Mesendoderm (in vitro differentiated cells): ENCODE measurements around the gene HCK. TPM values are rescaled to one million over a fixed set of nuclear protein-coding genes. Genes with fewer than 3 reads are reported as not detected.

Experiments used
- DNase-seq: peaks from one replicate; pipeline ENCODE4 v3.0.0; 2013
- H2AK5ac ChIP-seq: 2 replicates; pipeline ENCODE4 v1.6.1; 2013; ENCODE audit warnings: low read length, inconsistent platforms
- H2BK120ac ChIP-seq: 2 replicates; pipeline ENCODE4 v1.6.1; 2013; ENCODE audit warnings: low read depth, mild to moderate bottlenecking, low read length, moderate library complexity, mixed read lengths
- H2BK15ac ChIP-seq: replicated peaks from 2 replicates; pipeline ENCODE4 v1.6.1; 2013; ENCODE audit warnings: low read depth, mild to moderate bottlenecking, moderate library complexity
- H2BK5ac ChIP-seq: 2 replicates; pipeline ENCODE4 v1.6.1; 2013; ENCODE audit warnings: low read length, inconsistent platforms
- H3K18ac ChIP-seq: 2 replicates; pipeline ENCODE4 v1.6.1; 2013; ENCODE audit warnings: mild to moderate bottlenecking, low read length, mixed read lengths
- H3K23ac ChIP-seq: one replicate; pipeline ENCODE4 v1.6.1; 2013; ENCODE audit warnings: low read length
- H3K27ac ChIP-seq: 2 replicates; pipeline ENCODE4 v1.5.1; 2013; ENCODE audit warnings: low read depth, mild to moderate bottlenecking, inconsistent platforms, low read length, moderate library complexity
- H3K27me3 ChIP-seq: 2 replicates; pipeline ENCODE4 v1.6.1; 2013; ENCODE audit warnings: low read length, control low read depth, mild to moderate bottlenecking, inconsistent platforms; ENCODE audit not compliant: insufficient read depth, poor library complexity
- H3K36me3 ChIP-seq: 2 replicates; pipeline ENCODE4 v1.6.1; 2013; ENCODE audit warnings: low read length, inconsistent platforms; ENCODE audit not compliant: control insufficient read depth, insufficient read depth
- H3K4ac ChIP-seq: one replicate; pipeline ENCODE4 v1.6.1; 2013; ENCODE audit warnings: low read depth, mild to moderate bottlenecking, low read length, moderate library complexity
- H3K4me1 ChIP-seq: 2 replicates; pipeline ENCODE4 v1.6.1; 2013; ENCODE audit warnings: low read depth, low read length, inconsistent platforms; ENCODE audit not compliant: control insufficient read depth
- H3K4me2 ChIP-seq: 2 replicates; pipeline ENCODE4 v1.6.1; 2013; ENCODE audit warnings: low read length
- H3K4me3 ChIP-seq: 2 replicates; pipeline ENCODE4 v1.5.1; 2013; ENCODE audit warnings: mild to moderate bottlenecking, low read length
- H3K56ac ChIP-seq: one replicate; pipeline ENCODE4 v1.6.1; 2013; ENCODE audit warnings: low read length
- H3K79me1 ChIP-seq: 2 replicates; pipeline ENCODE4 v1.6.1; 2013; ENCODE audit warnings: low read length, inconsistent platforms
- H3K79me2 ChIP-seq: 2 replicates; pipeline ENCODE4 v1.6.1; 2013; ENCODE audit warnings: mild to moderate bottlenecking, low read length; ENCODE audit not compliant: control insufficient read depth, insufficient read depth
- H3K9ac ChIP-seq: 2 replicates; pipeline ENCODE4 v1.6.1; 2013; ENCODE audit warnings: low read length, inconsistent platforms
- H4K5ac ChIP-seq: one replicate; pipeline ENCODE4 v1.6.1; 2013; ENCODE audit warnings: low read length
- H4K8ac ChIP-seq: one replicate; pipeline ENCODE4 v1.6.1; 2013; ENCODE audit warnings: low read depth, mild to moderate bottlenecking, control low read depth, low read length, moderate library complexity
- WGBS: extraction: QIAGEN DNeasy Blood & Tissue Kit; methylation state at CpG from one replicate; pipeline ENCODE4 v1.1.7; 2013; ENCODE audit warnings: low lambda C conversion rate, missing lambda C conversion rate; ENCODE audit not compliant: insufficient coverage; ENCODE audit errors: extremely low coverage; 5-methylcytosine and 5-hydroxymethylcytosine counted together
- small RNA-seq: library from polyadenylated mRNA; stranded (forward); fragments of <200 nt; extraction: miRNeasy Mini kit (QIAGEN cat#:217004); gene quantifications from one replicate; pipeline ENCODE3, GENCODE V24; 2013; ENCODE audit not compliant: insufficient read depth

Gene HCK

GRCh38 chr20:32142991-32143390, 90.9 kb downstream of the HCK start:
- Histone ChIP-seq H2BK120ac (no peak overlapping the region), H3K27me3 (no peaks in the 10 kb centered on the region), H3K4ac (no peak overlapping the region), H3K27ac (no peak overlapping the region), H3K23ac (no peak overlapping the region), H3K18ac (no peak overlapping the region), H2BK5ac (no peak overlapping the region), H3K79me1 (no peaks in the 10 kb centered on the region), H3K79me2 (no peaks in the 10 kb centered on the region), H3K4me1 (no peaks in the 10 kb centered on the region), H2BK15ac (no peak overlapping the region), H3K36me3 (peaks cover 9% of the 10 kb centered on the region), H4K8ac (no peak overlapping the region), H3K56ac (no peak overlapping the region), H4K5ac (no peak overlapping the region), H3K4me2 (no peak overlapping the region), H2AK5ac (no peak overlapping the region), H3K9ac (no peak overlapping the region), H3K4me3 (no peak overlapping the region)
- WGBS = no CpG with 5 or more reads among the region's 15 CpGs
- no peak for DNase-seq

GRCh38 chr20:32144898-32145662, 93.0 kb downstream of the HCK start:
- Histone ChIP-seq H3K27ac (no peak overlapping the region), H3K18ac (no peak overlapping the region), H2BK120ac (no peak overlapping the region), H2AK5ac (no peak overlapping the region), H2BK15ac (no peak overlapping the region), H4K8ac (no peak overlapping the region), H3K79me1 (no peaks in the 10 kb centered on the region), H2BK5ac (no peak overlapping the region), H3K56ac (no peak overlapping the region), H3K4ac (no peak overlapping the region), H3K4me1 (no peaks in the 10 kb centered on the region), H3K79me2 (no peaks in the 10 kb centered on the region), H3K27me3 (no peaks in the 10 kb centered on the region), H3K36me3 (peaks cover 8% of the 10 kb centered on the region), H3K23ac (no peak overlapping the region), H3K4me3 (no peak overlapping the region), H3K9ac (no peak overlapping the region), H4K5ac (no peak overlapping the region), H3K4me2 (no peak overlapping the region)
- no CpG with 5 or more reads among the region's 8 CpGs for WGBS
- no peak for DNase-seq

GRCh38 chr20:32149566-32150170, 97.6 kb downstream of the HCK start:
- Histone ChIP-seq H3K27ac (no peak overlapping the region), H3K79me1 (no peaks in the 10 kb centered on the region), H3K79me2 (no peaks in the 10 kb centered on the region), H3K9ac (no peak overlapping the region), H3K4ac (no peak overlapping the region), H2BK15ac (no peak overlapping the region), H4K8ac (no peak overlapping the region), H3K36me3 (peaks cover 8% of the 10 kb centered on the region), H4K5ac (no peak overlapping the region), H3K56ac (no peak overlapping the region), H2BK120ac (no peak overlapping the region), H3K27me3 (no peaks in the 10 kb centered on the region), H2AK5ac (no peak overlapping the region), H3K4me1 (no peaks in the 10 kb centered on the region), H3K18ac (no peak overlapping the region), H2BK5ac (no peak overlapping the region), H3K23ac (no peak overlapping the region), H3K4me3 (no peak overlapping the region), H3K4me2 (no peak overlapping the region)
- WGBS = no CpG with 5 or more reads among the region's 8 CpGs
- no peak for DNase-seq

- H3K27me3 ChIP-seq = no peaks in the 10 kb centered on the region
- H3K27ac ChIP-seq = no peak overlapping the region
- H2AK5ac ChIP-seq = no peak overlapping the region
- no peak overlapping the region for H3K56ac ChIP-seq
- H3K9ac ChIP-seq = no peak overlapping the region
- H3K36me3 ChIP-seq = peaks cover 6% of the 10 kb centered on the region
- H3K79me2 ChIP-seq = no peaks in the 10 kb centered on the region
- H4K8ac ChIP-seq = no peak overlapping the region
- H3K4me2 ChIP-seq = no peak overlapping the region
- H3K18ac ChIP-seq = no peak overlapping the region
- H3K79me1 ChIP-seq = no peaks in the 10 kb centered on the region
- no peak overlapping the region for H3K23ac ChIP-seq
- H2BK5ac ChIP-seq = no peak overlapping the region
- no peak overlapping the region for H2BK120ac ChIP-seq
- no peak overlapping the region for H3K4ac ChIP-seq
- H3K4me3 ChIP-seq = no peak overlapping the region
- no peak overlapping the region for H2BK15ac ChIP-seq
- DNase-seq = no peak
- no peaks in the 10 kb centered on the region for H3K4me1 ChIP-seq
- H4K5ac ChIP-seq = no peak overlapping the region
- no CpG with 5 or more reads among the region's 10 CpGs for WGBS
Measured at GRCh38 chr20:32150291-32150848, 98.3 kb downstream of the HCK start.

Small RNAs within 50 kb of the gene (small RNA-seq; reads per million reads assigned to genes)
- gene RNA5SP481 (not detected), gene RNA5SP482 (not detected)
